Mononuclear cell (primary cell): ENCODE data around the gene NCEH1. TPM values are rescaled to one million over a fixed set of nuclear protein-coding genes. Genes with fewer than 3 reads are reported as not detected.

Source experiments
- H3K27me3 ChIP-seq: 2 replicates; pipeline ENCODE4 v1.6.0; 2011; ENCODE audit warnings: low read length, control low read depth; ENCODE audit not compliant: insufficient read depth
- H3K4me1 ChIP-seq: 2 replicates; pipeline ENCODE4 v1.5.1; 2011; ENCODE audit warnings: mild to moderate bottlenecking, low read length, control low read depth; ENCODE audit not compliant: insufficient read depth
- H3K4me3 ChIP-seq: 2 replicates; pipeline ENCODE4 v1.5.1; 2011; ENCODE audit warnings: mild to moderate bottlenecking, low read length, moderate library complexity
- H3K9me3 ChIP-seq: 2 replicates; pipeline ENCODE4 v1.5.1; 2011; ENCODE audit warnings: low read depth, mild to moderate bottlenecking, control low read depth, low read length
- total RNA-seq: library from RNA; depleted of rRNA; stranded (reverse); fragments of >200 nt; gene quantifications from one replicate; pipeline ENCODE4 v1.2.3, GENCODE V29; 2012

The NCEH1 gene
- total RNA-seq, 1 donor, result 2.3 TPM

DNA sequence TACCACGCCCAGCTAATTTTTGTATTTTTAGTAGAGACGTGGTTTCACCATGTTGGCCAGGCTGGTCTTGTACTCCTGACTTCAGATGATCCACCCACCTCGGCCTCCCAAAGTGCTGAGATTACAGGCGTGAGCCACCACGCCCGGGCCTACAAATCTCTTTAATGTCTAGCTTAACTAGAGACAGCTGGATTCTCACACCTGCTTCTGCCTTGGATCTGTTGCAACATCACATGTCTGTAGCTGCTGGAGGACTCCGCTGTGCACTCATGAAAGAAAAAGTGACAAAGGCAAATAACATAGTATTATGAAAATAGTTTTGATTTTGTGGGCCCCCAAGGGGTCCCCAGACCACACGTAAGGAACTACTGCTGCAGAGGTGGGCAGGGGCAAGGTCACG lies 85.9 kb downstream of the NCEH1 start:
- H3K4me3 ChIP-seq, result no peak overlapping the region
- peaks cover 14% of the 10 kb centered on the region for H3K4me1 ChIP-seq
- no peaks in the 10 kb centered on the region for H3K27me3 ChIP-seq
- no peaks in the 10 kb centered on the region for H3K9me3 ChIP-seq

DNA sequence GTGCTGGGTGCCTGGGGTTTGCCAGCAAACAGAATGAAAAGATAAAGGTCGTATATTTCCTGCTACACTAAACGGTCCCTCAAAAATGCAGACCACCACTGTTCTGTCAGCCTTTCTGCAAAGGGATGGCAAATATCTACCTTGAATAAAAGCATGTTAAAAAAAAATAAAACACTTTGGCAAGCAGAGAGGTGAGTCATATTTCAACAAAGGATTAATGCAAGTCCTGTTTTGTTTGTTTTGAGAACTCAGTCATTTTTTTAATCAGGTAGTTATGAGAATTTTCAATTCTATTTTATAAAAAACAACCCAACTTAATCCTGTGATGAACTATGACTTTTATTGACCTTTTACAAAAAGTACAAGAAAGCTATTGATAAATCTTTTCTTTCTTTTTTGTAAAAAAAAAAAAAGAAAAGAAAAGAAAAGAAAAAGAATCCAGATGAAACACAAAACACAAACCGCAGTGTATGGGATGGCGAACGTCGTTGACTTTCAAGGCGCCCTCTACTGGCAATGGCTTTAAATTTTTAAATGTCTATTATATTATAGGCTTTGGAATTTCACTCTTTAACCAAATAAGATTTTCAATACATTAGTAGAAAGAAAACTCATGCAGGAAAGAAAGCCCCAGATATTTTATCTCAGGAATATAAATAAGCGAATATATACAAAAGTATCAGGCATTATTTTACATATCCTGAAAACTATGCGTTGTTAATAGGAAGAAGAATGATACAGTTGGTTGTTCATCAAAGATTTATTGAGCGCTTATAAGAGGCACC lies 87.8 kb downstream of the NCEH1 start:
- H3K4me1 ChIP-seq, result peaks cover 14% of the 10 kb centered on the region
- H3K9me3 ChIP-seq, result no peaks in the 10 kb centered on the region
- H3K27me3 ChIP-seq, result no peaks in the 10 kb centered on the region
- H3K4me3 ChIP-seq, result no peak overlapping the region

DNA sequence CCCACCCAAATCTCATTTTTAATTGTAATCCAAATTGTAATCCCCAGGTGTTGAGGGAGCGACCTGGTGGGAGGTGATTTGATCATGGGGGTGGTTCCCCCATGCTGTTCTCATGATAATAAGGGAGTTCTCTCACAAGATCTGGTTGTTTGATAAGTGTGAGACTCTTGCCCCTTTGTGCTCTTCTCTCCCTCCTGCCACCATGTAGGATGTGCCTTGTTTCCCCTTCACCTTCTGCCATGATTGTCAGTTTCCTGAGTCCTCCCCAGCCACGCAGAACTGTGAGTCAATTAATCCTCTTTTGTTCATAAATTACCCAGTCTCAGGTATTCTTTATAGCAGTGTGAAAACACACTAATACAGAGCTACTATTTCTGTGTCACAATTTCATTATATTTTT lies 88.7 kb downstream of the NCEH1 start:
- peaks cover 8% of the 10 kb centered on the region for H3K4me1 ChIP-seq
- H3K27me3 ChIP-seq, result no peaks in the 10 kb centered on the region
- no peaks in the 10 kb centered on the region for H3K9me3 ChIP-seq
- H3K4me3 ChIP-seq, result no peak overlapping the region

DNA sequence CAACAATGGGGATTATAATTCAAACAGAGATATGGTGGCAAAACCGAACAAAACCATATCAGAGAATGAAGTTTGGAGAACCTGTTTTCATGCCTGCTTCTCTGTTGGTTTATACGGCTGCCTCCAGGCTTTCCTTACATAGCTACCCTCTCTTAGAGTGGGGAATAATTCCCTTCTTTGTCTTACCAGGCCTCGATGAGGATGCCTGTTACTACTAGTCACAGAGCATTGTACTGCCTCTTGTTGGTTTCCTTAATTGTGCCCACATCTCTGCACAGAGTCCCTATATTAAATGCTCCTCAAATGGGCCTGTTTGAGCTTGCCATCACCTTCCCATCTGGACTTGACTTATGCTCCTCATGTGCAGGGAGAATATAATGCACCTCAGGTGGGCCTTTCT lies 92.9 kb downstream of the NCEH1 start:
- Histone ChIP-seq H3K4me3 (no peak overlapping the region), H3K9me3 (no peaks in the 10 kb centered on the region), H3K4me1 (no peaks in the 10 kb centered on the region), H3K27me3 (no peaks in the 10 kb centered on the region)

DNA sequence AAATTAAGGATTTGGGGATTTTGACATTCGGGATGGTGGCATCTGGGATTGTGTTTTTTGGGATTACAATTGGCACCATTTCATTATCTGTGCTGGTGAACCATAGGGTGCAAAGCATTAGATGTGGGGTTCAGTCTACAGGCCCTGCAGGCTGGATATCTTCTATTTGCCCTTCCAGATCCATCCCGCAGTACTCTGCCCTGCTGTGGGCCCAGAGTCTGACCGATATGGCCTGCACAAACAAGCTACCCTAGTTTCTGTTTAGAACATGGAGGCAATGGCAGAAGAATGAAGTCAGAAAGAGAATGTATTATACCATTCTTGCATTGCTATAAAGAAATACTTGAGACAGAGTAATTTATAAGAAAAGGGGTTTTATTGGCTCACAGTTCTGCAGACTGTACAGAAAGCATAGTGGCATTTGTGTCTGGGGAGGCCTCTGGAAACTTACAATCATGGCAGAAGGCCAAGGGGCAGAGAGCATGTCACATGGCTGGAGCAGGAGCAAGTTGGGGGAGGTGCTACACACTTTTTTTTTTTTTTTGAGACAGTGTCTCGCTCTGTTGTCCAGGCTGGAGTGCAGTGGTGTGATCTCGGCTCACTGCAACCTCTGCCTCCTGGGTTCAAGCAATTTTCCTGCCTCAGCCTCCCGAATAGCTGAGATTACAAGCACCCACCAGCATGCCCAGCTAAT lies 93.7 kb downstream of the NCEH1 start:
- Histone ChIP-seq H3K4me1 (no peaks in the 10 kb centered on the region), H3K9me3 (no peaks in the 10 kb centered on the region), H3K27me3 (no peaks in the 10 kb centered on the region), H3K4me3 (no peak overlapping the region)

DNA sequence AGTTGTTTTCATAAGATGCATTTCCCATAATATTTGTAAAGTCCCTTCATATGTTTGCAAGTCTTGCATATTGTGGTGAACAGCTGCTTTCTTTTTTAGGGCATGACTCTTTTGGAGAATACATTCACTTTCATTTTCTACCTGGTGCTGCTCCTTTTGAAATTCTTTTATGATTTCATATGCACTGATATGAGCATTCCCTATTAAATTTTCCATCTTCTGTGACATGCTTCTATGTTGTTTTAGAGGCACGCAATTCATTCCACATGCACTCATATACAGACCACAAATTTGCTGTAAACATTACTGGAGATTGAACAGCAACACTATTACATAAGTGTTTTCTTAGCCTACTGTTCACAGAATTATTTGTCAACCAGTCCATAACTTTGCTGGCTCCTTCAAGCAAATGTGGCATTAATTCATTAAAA lies 94.8 kb downstream of the NCEH1 start:
- no peaks in the 10 kb centered on the region for H3K27me3 ChIP-seq
- no peak overlapping the region for H3K4me3 ChIP-seq
- H3K9me3 ChIP-seq, result no peaks in the 10 kb centered on the region
- H3K4me1 ChIP-seq, result no peaks in the 10 kb centered on the region

DNA sequence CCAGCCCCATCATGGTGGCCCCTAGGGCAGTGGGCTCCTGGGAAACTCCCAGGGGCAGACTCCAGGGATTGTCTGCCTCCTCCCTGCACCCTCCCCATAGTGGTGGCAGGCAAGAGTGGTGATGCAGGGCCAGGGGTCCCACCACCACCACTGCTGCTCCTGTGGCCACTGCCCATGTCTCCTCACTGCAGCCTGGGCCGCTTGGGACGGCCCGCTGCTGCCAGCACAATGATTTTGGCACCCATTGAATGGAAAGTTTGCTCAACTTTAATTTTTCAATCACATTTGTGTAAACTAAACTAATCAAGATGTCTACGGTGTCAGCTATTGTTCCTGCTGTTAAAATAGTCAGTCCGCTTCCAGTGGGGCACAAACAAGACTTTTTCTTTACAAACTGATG lies 95.6 kb downstream of the NCEH1 start:
- Histone ChIP-seq H3K4me3 (no peak overlapping the region), H3K9me3 (peaks cover 5% of the 10 kb centered on the region), H3K27me3 (no peaks in the 10 kb centered on the region), H3K4me1 (no peaks in the 10 kb centered on the region)

DNA sequence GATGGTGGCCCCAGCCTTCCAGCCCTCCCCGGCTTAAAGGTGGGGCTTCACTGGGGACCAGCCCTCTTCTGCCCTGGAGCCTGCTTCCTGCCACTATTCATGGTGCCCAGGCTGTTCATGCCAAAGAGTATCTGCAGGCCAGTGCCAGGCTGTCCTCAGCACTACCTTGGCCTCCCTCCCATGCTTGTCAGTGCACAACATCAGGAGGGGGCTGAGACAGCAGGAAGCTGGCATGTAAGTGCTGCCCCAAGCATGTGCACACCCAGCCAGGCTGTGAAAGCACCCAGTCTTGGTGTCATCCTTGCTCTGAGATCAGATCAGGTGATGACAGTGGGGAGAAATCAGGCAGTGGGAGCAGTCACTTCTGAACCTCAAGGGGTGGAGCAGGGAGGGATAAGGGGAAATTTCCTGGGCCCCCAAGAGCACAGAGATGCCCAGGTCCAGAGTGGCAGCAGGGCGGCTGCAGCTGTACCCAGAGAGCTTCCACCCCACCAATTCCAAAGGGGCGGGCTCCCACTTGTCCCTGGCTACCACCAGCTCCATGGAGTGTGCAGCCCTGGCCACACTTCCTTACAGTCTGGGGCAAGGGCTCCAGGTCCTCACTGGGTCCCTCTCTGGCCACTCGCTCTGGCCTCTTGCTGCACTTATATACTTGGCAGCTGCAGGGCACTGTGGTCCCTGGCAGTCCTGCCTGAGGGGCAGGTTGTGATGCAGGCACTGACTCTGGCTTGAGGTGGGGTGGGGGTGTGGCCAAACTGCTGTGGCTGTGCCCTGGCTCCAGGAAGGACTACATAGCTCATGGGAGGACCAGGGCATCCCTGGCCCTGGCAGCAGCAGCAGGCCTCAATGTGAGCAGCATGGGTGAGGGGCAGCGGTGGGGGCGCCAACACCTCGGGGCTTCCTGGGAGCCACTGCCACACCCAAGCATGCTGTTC lies 96.3 kb downstream of the NCEH1 start:
- H3K9me3 ChIP-seq, result peaks cover 5% of the 10 kb centered on the region
- H3K27me3 ChIP-seq, result no peaks in the 10 kb centered on the region
- no peaks in the 10 kb centered on the region for H3K4me1 ChIP-seq
- H3K4me3 ChIP-seq, result no peak overlapping the region

DNA sequence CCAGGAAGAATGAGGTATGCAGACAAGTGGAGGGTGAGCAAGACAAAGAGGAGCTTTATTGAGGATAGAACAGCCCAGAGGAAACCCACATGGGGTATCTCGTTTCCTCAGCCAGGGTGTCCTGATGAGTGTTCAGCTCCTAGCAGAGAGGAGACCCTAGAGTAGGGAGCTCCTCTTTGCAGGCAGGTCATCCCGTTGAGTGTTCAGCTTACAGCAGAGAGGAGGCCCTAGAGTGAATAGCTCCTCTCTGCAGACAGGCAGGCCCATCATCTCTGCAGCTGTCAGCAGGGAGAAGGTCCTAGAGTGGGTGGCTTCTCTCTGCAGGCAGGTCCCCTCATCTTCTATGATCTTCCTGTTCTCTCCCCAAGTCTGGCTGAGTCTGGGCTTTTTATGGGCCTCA lies 97.0 kb downstream of the NCEH1 start:
- no peak overlapping the region for H3K4me3 ChIP-seq
- H3K4me1 ChIP-seq, result no peaks in the 10 kb centered on the region
- H3K27me3 ChIP-seq, result no peaks in the 10 kb centered on the region
- peaks cover 5% of the 10 kb centered on the region for H3K9me3 ChIP-seq

DNA sequence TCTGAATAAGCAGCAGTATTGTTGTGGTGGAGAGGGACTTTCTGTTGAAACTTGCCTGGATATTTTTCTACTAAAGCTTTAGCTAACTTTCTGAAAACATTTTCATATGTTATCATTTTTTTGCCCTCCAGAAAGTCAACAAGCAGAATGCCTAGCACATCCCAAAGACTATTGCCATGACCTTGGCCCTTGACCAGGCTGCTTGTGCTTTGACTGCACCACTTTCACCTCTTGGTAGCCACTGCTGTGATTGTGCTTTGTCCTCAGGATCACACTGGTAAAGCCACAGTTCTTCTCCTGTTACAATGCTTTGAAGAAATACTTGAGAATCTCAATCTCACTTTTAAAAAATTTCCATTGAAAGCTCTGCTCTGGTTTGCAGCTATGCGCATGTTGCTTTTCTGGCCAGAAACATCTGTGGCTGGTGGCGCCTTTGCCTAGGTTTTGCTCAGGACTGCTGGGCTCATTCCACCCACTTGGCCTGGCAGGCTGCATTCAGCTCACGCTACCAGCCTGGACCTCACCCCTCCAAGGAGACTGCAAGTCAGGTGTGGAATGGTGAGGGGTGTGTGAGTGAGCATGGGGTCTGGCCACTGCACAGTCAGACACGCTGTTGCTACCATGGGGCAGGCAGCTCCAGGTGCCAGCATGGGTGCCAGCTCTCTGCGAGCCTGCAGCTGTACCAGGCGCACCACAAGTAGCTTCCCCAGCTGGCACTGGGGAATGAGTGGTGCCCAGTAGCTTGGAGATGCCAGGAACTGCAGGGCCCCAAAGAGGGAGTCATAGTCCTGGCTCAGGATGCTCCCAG lies 97.8 kb downstream of the NCEH1 start:
- H3K4me3 ChIP-seq, result no peak overlapping the region
- H3K9me3 ChIP-seq, result peaks cover 5% of the 10 kb centered on the region
- no peaks in the 10 kb centered on the region for H3K27me3 ChIP-seq
- H3K4me1 ChIP-seq, result no peaks in the 10 kb centered on the region

DNA sequence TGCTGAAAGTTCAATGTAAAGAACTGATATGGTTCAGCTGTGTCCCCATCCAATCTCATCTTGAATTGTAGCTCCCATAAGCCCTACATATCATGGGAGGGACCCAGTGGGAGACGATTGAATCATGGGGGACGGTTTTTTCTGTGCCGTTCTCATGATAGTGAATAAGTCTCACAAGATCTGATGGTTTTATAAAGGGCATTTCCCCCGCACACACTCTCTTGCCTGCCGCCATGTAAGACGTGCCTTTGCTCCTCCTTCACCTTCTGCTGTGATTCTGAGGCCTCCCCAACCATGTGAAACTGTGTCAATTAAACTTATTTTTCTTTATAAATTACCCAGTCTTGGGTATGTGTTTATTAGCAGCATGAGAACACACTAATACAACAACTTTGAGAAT lies 101.1 kb downstream of the NCEH1 start:
- Histone ChIP-seq H3K4me1 (no peaks in the 10 kb centered on the region), H3K27me3 (no peaks in the 10 kb centered on the region), H3K4me3 (no peak overlapping the region)

DNA sequence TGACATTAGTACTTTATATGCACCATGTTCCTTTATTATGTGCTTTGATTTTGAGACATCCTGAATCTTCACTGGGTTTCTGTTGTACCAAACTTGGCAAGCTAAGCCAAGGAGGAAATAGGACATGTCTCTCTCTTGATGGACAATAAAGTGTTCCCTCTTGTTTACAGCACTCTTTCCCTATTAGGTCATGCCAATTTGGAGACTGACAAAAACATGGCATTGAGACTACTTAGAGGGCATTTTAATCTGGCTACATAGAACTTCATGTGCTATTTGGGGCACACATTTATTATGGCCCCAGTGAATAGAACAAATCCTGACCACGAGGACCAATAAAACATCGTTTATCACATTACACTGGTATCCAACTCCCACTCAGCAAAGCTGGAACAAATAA lies 102.3 kb downstream of the NCEH1 start:
- Histone ChIP-seq H3K9me3 (peaks cover 5% of the 10 kb centered on the region), H3K4me1 (no peaks in the 10 kb centered on the region), H3K27me3 (no peaks in the 10 kb centered on the region), H3K4me3 (no peak overlapping the region)

More for the DNA sequence above, 101.1 kb downstream of the NCEH1 start:
- peaks cover 5% of the 10 kb centered on the region for H3K9me3 ChIP-seq

DNA sequence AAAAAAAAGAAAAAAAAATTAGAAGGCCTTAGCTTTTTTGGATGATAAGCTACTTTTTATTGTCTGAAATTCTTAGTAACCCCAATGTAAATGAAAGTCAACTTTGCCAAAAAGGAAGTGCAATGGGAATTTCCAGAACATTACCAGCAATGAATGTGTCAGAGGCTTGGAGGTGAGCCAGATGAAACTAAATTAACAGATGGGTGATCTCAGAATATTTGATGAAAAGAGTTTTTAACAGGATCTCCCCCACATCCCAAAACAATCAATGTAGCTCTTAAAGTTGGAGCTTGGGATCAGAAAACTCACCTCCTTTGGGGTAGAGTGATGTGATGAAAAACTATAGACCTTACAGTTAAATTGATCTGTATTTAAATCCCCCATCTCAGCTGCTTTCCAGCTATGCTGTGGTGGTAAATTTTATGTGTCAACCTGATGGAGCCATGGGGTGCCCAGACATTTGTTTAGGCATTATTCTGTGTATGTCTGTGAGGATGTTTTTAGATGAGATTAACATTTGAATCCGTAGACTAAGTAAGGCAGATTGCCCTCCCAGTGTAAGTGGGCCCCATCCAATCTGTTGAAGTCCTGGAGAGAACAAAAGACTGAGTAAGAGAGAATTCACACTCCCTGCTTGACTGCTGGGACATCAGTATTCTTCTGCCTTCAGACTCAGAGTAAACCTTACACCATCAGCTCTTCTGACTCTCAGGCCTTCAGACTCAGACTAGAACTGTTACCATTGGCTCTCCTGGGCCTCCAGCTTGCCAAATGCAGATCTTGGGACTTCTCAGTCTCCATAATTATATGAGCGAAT lies 103.4 kb downstream of the NCEH1 start:
- Histone ChIP-seq H3K9me3 (peaks cover 5% of the 10 kb centered on the region), H3K4me1 (no peaks in the 10 kb centered on the region), H3K27me3 (no peaks in the 10 kb centered on the region), H3K4me3 (no peak overlapping the region)

DNA sequence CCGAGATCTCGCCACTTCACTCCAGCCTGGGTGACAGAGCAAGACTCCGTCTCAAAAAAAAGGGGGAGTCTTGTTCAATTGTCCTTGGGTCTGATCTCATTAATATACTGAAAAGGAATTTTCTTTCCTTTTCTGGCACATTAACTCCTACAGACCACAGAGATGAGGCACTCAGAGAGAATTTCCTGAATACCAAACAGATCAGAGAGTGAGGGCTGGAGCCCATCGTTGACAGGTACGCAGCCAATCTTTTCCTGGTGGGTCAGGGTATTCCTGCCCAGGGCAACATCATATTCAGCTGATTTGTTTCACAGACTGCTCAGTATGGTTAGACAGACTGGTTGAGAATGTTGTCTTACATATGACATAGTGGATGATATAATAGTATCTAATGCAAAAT lies 104.8 kb downstream of the NCEH1 start:
- H3K4me1 ChIP-seq, result no peaks in the 10 kb centered on the region

More for the DNA sequence above, 104.8 kb downstream of the NCEH1 start:
- Histone ChIP-seq H3K9me3 (peaks cover 5% of the 10 kb centered on the region), H3K4me3 (no peak overlapping the region), H3K27me3 (no peaks in the 10 kb centered on the region)
